ENCODE results near the gene NUP50. TPM values are rescaled to one million over a fixed set of nuclear protein-coding genes. Genes with fewer than 3 reads are reported as not detected.

NUP50 gene
- total RNA-seq, 1 donor from 2014 or later, result 65.1 TPM

DNA sequence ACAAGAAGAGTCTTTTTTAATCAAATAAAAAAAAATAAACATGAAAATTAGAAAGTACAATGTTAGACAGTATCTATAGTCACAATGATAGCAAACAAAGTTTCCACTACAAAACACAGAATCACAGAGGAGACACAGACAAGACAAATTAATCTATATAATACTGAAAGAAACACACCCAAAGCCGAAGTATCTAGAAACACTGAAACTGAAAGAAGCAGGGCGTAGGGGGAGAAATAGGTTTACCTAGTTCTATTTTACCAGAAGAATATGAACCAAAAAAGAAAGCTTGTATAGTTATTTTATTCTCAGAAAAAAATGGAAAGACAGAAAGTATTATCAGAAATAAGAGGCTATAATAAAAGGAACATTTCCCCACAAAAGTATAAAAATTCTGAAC lies 27.1 kb upstream of the NUP50 start:
- Mint-ChIP-seq H3K27ac (no peak overlapping the region), H3K4me3 (ENCODE audit: low read depth) (no peak overlapping the region), H3K27me3 (no peaks in the 10 kb centered on the region), H3K4me1 (ENCODE audit: low read depth) (no peaks in the 10 kb centered on the region), H3K9me3 (ENCODE audit: low read depth) (peaks cover 6% of the 10 kb centered on the region), H3K36me3 (ENCODE audit: insufficient read depth) (peaks cover 21% of the 10 kb centered on the region)
- TF ChIP-seq CTCF (IDR thresholded peaks at IDR 0.05; ENCODE audit: unreplicated experiment), result no peak
- DNase-seq (ENCODE audit: low spot score, unreplicated experiment), result no peak

DNA sequence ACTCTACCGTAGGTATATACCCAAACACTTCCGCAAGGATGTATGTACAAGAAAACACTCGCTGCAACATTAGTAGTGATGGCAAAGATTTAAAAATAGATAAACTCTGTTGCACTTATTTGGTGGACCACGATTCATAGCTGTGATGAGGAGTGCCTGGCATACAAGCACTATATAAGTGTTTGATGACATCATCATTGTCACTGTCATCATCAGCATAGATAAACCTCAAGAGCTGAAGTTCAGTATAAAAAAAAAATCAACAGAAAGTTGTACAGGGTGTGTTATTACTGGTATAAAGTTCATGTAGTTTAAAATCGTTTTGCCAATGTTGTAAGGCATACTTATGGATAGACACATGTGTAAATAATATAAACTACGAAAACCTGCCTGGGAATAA lies 24.0 kb upstream of the NUP50 start:
- TF ChIP-seq CTCF (IDR thresholded peaks at IDR 0.05; ENCODE audit: unreplicated experiment), result no peak
- peaks cover 9% of the 10 kb centered on the region for H3K9me3 Mint-ChIP-seq (ENCODE audit: low read depth)
- no peak overlapping the region for H3K4me3 Mint-ChIP-seq (ENCODE audit: low read depth)
- DNase-seq (ENCODE audit: low spot score, unreplicated experiment), result no peak
- no peak overlapping the region for H3K27ac Mint-ChIP-seq
- peaks cover 8% of the 10 kb centered on the region for H3K36me3 Mint-ChIP-seq (ENCODE audit: insufficient read depth)
- no peaks in the 10 kb centered on the region for H3K27me3 Mint-ChIP-seq
- no peaks in the 10 kb centered on the region for H3K4me1 Mint-ChIP-seq (ENCODE audit: low read depth)

DNA sequence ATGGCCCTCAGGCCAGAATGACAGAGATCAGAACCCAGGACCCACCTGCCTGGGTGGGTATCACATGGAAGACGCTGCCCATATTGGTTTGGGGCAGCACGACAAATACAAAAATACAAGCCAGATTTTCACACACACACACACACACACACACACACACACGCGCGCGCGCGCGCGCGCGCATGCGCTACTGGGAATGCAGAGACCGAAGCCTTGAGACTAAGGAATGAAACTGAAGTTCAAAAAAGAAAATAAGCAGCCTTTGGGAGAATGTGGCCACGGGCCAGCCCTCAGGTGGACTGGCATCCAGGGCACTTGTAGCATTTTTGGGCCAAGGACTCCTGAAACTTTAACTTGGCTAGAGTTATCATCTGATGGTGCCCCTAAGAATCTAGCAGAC lies 21.3 kb upstream of the NUP50 start:
- DNase-seq (ENCODE audit: low spot score, unreplicated experiment), result no peak
- Mint-ChIP-seq H3K27ac (no peak overlapping the region), H3K4me3 (ENCODE audit: low read depth) (no peak overlapping the region), H3K4me1 (ENCODE audit: low read depth) (no peaks in the 10 kb centered on the region), H3K9me3 (ENCODE audit: low read depth) (peaks cover 19% of the 10 kb centered on the region), H3K27me3 (no peaks in the 10 kb centered on the region), H3K36me3 (ENCODE audit: insufficient read depth) (peaks cover 11% of the 10 kb centered on the region)
- TF ChIP-seq CTCF (IDR thresholded peaks at IDR 0.05; ENCODE audit: unreplicated experiment), result no peak

DNA sequence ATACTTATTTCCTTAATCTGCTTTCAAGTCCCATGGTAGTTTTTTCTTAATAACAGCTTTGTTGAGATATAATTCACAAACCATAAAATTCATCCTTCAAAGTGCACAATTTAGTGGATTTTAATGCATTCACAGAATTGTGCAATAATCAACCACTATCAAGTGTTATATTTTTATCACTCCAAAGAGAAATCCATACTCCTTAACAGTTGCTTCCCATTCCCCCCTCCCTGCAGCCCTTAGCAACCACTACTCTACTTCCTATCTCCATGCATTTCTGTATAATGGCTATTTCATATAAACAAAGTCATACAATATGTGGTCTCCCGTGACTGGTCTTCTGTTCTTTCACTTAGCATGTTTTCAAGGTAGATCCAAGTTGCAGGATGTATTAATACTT lies 18.8 kb upstream of the NUP50 start:
- Mint-ChIP-seq H3K27me3 (no peaks in the 10 kb centered on the region), H3K9me3 (ENCODE audit: low read depth) (peaks cover 19% of the 10 kb centered on the region), H3K4me1 (ENCODE audit: low read depth) (no peaks in the 10 kb centered on the region), H3K36me3 (ENCODE audit: insufficient read depth) (peaks cover 7% of the 10 kb centered on the region), H3K4me3 (ENCODE audit: low read depth) (no peak overlapping the region), H3K27ac (no peak overlapping the region)
- no peak for TF ChIP-seq CTCF (IDR thresholded peaks at IDR 0.05; ENCODE audit: unreplicated experiment)
- no peak for DNase-seq (ENCODE audit: low spot score, unreplicated experiment)

- Mint-ChIP-seq H3K27me3 (no peaks in the 10 kb centered on the region), H3K9me3 (ENCODE audit: low read depth) (peaks cover 10% of the 10 kb centered on the region), H3K36me3 (ENCODE audit: insufficient read depth) (peaks cover 6% of the 10 kb centered on the region), H3K4me1 (ENCODE audit: low read depth) (peaks cover 2% of the 10 kb centered on the region), H3K27ac (no peak overlapping the region), H3K4me3 (ENCODE audit: low read depth) (no peak overlapping the region)
- DNase-seq (ENCODE audit: low spot score, unreplicated experiment), result no peak
- TF ChIP-seq CTCF (IDR thresholded peaks at IDR 0.05; ENCODE audit: unreplicated experiment), result no peak
Observed at GRCh38 chr22:45149671-45150070, 14.1 kb upstream of the NUP50 start.

All from progenitor cell of endocrine pancreas (in vitro differentiated cells).